Measurements from ENCODE around the gene APEX1.
"Not testable (repeated sequence)": the region's sequence is repeated elsewhere in the genome, so short reads cannot be mapped to it uniquely, and the experiment has no call there.

APEX1 gene

GRCh38 chr14:20435582-20436362, 19.3 kb upstream of the APEX1 start, which contains the start of gene KLHL33:
Gene KLHL33, minus strand, starts transcription at chr14:20436166. Its CDS starts 355 bp downstream, at chr14:20435811.
- DNase-seq: no peak

- no peak for DNase-seq
These were observed 18.7 kb upstream of the APEX1 start for GRCh38 chr14:20436363-20436755.

GRCh38 chr14:20438664-20439063, 16.4 kb upstream of the APEX1 start:
- DNase-seq: no peak

- DNase-seq: no peak
These were observed 14.6 kb upstream of the APEX1 start for GRCh38 chr14:20440465-20440864.

GRCh38 chr14:20440882-20441281, 14.1 kb upstream of the APEX1 start:
- peak in 1 of 5 experiments; percentile 77 for DNase-seq

GRCh38 chr14:20441461-20441860, 13.6 kb upstream of the APEX1 start:
- no peak for DNase-seq

- DNase-seq: not testable (repeated sequence)
These were observed 11.4 kb upstream of the APEX1 start for GRCh38 chr14:20443650-20444049.

GRCh38 chr14:20446889-20447288, 8.1 kb upstream of the APEX1 start:
- no peak for DNase-seq

GRCh38 chr14:20452831-20453230, 2.2 kb upstream of the APEX1 start:
- not testable (repeated sequence) for DNase-seq

- peak in 4 of 5 experiments; percentile 37 to 93 (median 66) for DNase-seq
These were observed 602 bp downstream of the APEX1 start for GRCh38 chr14:20455355-20456300.

GRCh38 chr14:20456971-20457370, 1.9 kb downstream of the APEX1 start:
- no peak for DNase-seq

GRCh38 chr14:20458031-20458789, 3.2 kb downstream of the APEX1 start:
- DNase-seq: no peak

GRCh38 chr14:20460458-20461224, 5.6 kb downstream of the APEX1 start:
- peak in 4 of 5 experiments; percentile 23 to 74 (median 56) for DNase-seq

GRCh38 chr14:20461225-20462141, 6.5 kb downstream of the APEX1 start, which contains the start of gene PIP4P1:
Gene PIP4P1, minus strand, starts transcription at chr14:20461434. Its CDS starts 109 bp downstream, at chr14:20461325.
- DNase-seq: peak; percentile 96 to 100 (median 99)

- DNase-seq: no peak
These were observed 13.8 kb downstream of the APEX1 start for GRCh38 chr14:20468764-20469241.

- peak; percentile 67 to 94 (median 81) for DNase-seq
These were observed 14.3 kb downstream of the APEX1 start, which contains the start of gene PNP for GRCh38 chr14:20469242-20469889. Gene PNP, plus strand, starts transcription at chr14:20469406. Its CDS starts 119 bp downstream, at chr14:20469525.

- DNase-seq: peak in 4 of 5 experiments; percentile 14 to 68 (median 48)
These were observed 15.0 kb downstream of the APEX1 start for GRCh38 chr14:20469890-20470602.

- no peak for DNase-seq
These were observed 15.5 kb downstream of the APEX1 start for GRCh38 chr14:20470603-20470901.

GRCh38 chr14:20472536-20473169, 17.6 kb downstream of the APEX1 start:
- DNase-seq: no peak
